GM12878 (cell line): ENCODE data around the gene RBMS3. TPM values are rescaled to one million over a fixed set of nuclear protein-coding genes. Genes with fewer than 3 reads are reported as not detected.
A peak's percentile ranks its signal among the peaks of the same experiment; 100 is the strongest.

Experiments
- ATAC-seq: fragments of 200-7000 bp; cut with Tn5 transposase; 3 replicates; pipeline ENCODE4 v1.9.1; 2020; ENCODE audit warnings: mild to moderate bottlenecking, moderate library complexity
- BruUV-seq: library from RNA; stranded (reverse); fragments of 400-500 nt; replicated peaks from 2 replicates; lab custom pipeline; 2021; lab: Mats Ljungman, UMichigan
- CTCF ChIA-PET: fragments of 300-600 bp; sonication (Branson Sonifier 250); formaldehyde crosslinking; extraction: SDS; loops from one replicate; lab custom pipeline; 2021; ENCODE audit warnings: inconsistent platforms; lab: Yijun Ruan, JAX
- POLR2A ChIA-PET: fragments of 350-600 bp; formaldehyde crosslinking; extraction: SDS; loops from one replicate; lab custom pipeline; 2021; ENCODE audit warnings: inconsistent platforms; lab: Charles Lee
- RAD21 ChIA-PET: fragments of 300-600 bp; sonication (Branson Sonifier 250); formaldehyde crosslinking; loops from one replicate; lab custom pipeline; 2023; ENCODE audit warnings: antibody characterized with exemption; ENCODE audit not compliant: unreplicated experiment; lab: Charles Lee
- SMC1A ChIA-PET: fragments of 300-600 bp; sonication (Branson Sonifier 250); formaldehyde crosslinking; loops from one replicate; lab custom pipeline; 2023; ENCODE audit not compliant: unreplicated experiment, uncharacterized antibody; lab: Charles Lee
- DNase-seq: peaks from one replicate; pipeline ENCODE4 v3.0.0-alpha.2; 2011; ENCODE audit warnings: low read depth, low spot score
- FAIRE-seq: peaks from 3 replicates; lab custom pipeline; 2011; peaks lifted over from hg19 to GRCh38; lab: Jason Lieb, UNC
- H2AFZ ChIP-seq: 2 replicates; pipeline ENCODE4 v1.6.0; 2011; ENCODE audit warnings: low read depth, low read length, control low read depth; ENCODE audit not compliant: control insufficient read depth
- H3K27ac ChIP-seq: 2 replicates; pipeline ENCODE4 v1.5.1; 2011; ENCODE audit warnings: control low read depth; ENCODE audit not compliant: control insufficient read depth, insufficient read depth
- H3K27me3 ChIP-seq, 2 experiments: replicated peaks in 1 of 2; 2 replicates each; pipeline versions ENCODE4 v1.6.0 to v1.6.1; 2011; ENCODE audit warnings: low read length in 1 of 2; ENCODE audit not compliant: control insufficient read depth in 2 of 2, insufficient read depth in 2 of 2
- H3K36me3 ChIP-seq, 2 experiments: 2 replicates each; pipeline ENCODE4 v1.5.1; 2011; ENCODE audit warnings: low read length in 1 of 2; ENCODE audit not compliant: control insufficient read depth in 2 of 2, insufficient read depth in 2 of 2
- H3K4me1 ChIP-seq: 2 replicates; pipeline ENCODE4 v1.6.1; 2011; ENCODE audit warnings: mild to moderate bottlenecking, low read length, moderate library complexity, mixed read lengths; ENCODE audit not compliant: control insufficient read depth, insufficient read depth
- H3K4me2 ChIP-seq: 2 replicates; pipeline ENCODE4 v1.6.0; 2011; ENCODE audit warnings: control low read depth; ENCODE audit not compliant: control insufficient read depth, insufficient read depth
- H3K4me3 ChIP-seq: fragments of 200-600 bp; sonication (generic); 2 replicates; pipeline ENCODE4 v1.5.1; 2016
- H3K79me2 ChIP-seq: 2 replicates; pipeline ENCODE4 v1.6.0; 2011; ENCODE audit warnings: low read length; ENCODE audit not compliant: control insufficient read depth, insufficient read depth
- H3K9ac ChIP-seq: 2 replicates; pipeline ENCODE4 v1.8.0; 2011; ENCODE audit warnings: low read length, control low read depth, mixed read lengths; ENCODE audit not compliant: control insufficient read depth, insufficient read depth
- H3K9me3 ChIP-seq: replicated peaks from 3 replicates; pipeline ENCODE4 v1.5.1; 2011; ENCODE audit warnings: mild to moderate bottlenecking, low read length; ENCODE audit not compliant: control insufficient read depth, insufficient read depth
- H4K20me1 ChIP-seq: 2 replicates; pipeline ENCODE4 v1.6.0; 2011; ENCODE audit not compliant: control insufficient read depth, insufficient read depth
- ATF7 ChIP-seq: fragments of 450-650 bp; IDR thresholded peaks from 2 replicates; pipeline ENCODE4 v1.6.1; 2016; ENCODE audit warnings: low read depth, mild to moderate bottlenecking
- CEBPB ChIP-seq, 2 experiments: fragments of 150-350 bp in 1 of 2; IDR thresholded peaks; 2 replicates each; pipeline ENCODE4 v1.6.1; 2012 to 2014; ENCODE audit warnings: low read depth in 2 of 2, low read length in 2 of 2, borderline replicate concordance in 1 of 2, inconsistent platforms in 1 of 2
- CHD4 ChIP-seq: fragments of 200-600 bp; sonication (generic); IDR thresholded peaks from 2 replicates; pipeline ENCODE4 v1.6.1; 2016; ENCODE audit warnings: mild to moderate bottlenecking
- HCFC1 ChIP-seq: fragments of 150-350 bp; IDR thresholded peaks from 2 replicates; pipeline ENCODE4 v1.6.1; 2014; ENCODE audit warnings: low read length
- JUNB ChIP-seq: IDR thresholded peaks from 2 replicates; pipeline ENCODE4 v1.6.1; 2016; ENCODE audit warnings: antibody characterized with exemption, mild to moderate bottlenecking
- JUND ChIP-seq: IDR thresholded peaks from 2 replicates; pipeline ENCODE4 v1.6.1; 2012; ENCODE audit warnings: low read depth, mild to moderate bottlenecking, low read length, improper control_type of control experiment, moderate library complexity
- NFIC ChIP-seq: IDR thresholded peaks from 2 replicates; pipeline ENCODE4 v1.6.1; 2012; ENCODE audit warnings: low read depth, mild to moderate bottlenecking, inconsistent platforms, low read length, moderate library complexity
- PAX8 ChIP-seq: fragments of 450-650 bp; IDR thresholded peaks from 2 replicates; pipeline ENCODE4 v1.6.1; 2017; ENCODE audit warnings: mild to moderate bottlenecking, moderate library complexity
- RELB ChIP-seq: fragments of 450-650 bp; IDR thresholded peaks from 2 replicates; pipeline ENCODE4 v1.6.1; 2017; ENCODE audit warnings: low read depth, mild to moderate bottlenecking, moderate library complexity
- SMARCA5 ChIP-seq: fragments of 450-650 bp; IDR thresholded peaks from 2 replicates; pipeline ENCODE4 v1.6.1; 2017; ENCODE audit warnings: mild to moderate bottlenecking
- SP1 ChIP-seq: IDR thresholded peaks from one replicate; pipeline ENCODE4 v1.6.1; 2011; ENCODE audit warnings: low read depth, low read length
- ZBTB11 ChIP-seq: fragments of 450-650 bp; formaldehyde crosslinking; IDR thresholded peaks from 2 replicates; pipeline ENCODE4 v1.5.0; 2022; ENCODE audit warnings: mild to moderate bottlenecking, missing genetic modification characterization
- ZBTB4 ChIP-seq: fragments of 450-650 bp; formaldehyde crosslinking; IDR thresholded peaks from 2 replicates; pipeline ENCODE4 v1.4.0; 2022; ENCODE audit warnings: mild to moderate bottlenecking, moderate library complexity
- WGBS: methylation state at CpG from one replicate; pipeline ENCODE4 v1.1.6; 2016; ENCODE audit warnings: low lambda C conversion rate; ENCODE audit not compliant: insufficient replicate concordance, insufficient coverage; ENCODE audit errors: missing lambda C conversion rate; 5-methylcytosine and 5-hydroxymethylcytosine counted together
- in situ Hi-C: fragments of 300-500 bp; cut with MboI; formaldehyde crosslinking; loops from 9 replicates; pipeline ENCODE4 v1.14.3; 2018; ENCODE audit warnings: mixed read lengths
- intact Hi-C: fragments of 100-400 bp; cut with micrococcal nuclease; formaldehyde crosslinking; loops from one replicate; pipeline ENCODE4 v1.14.2; 2022; ENCODE audit not compliant: unreplicated experiment
- polyA plus RNA-seq, 11 experiments: library from polyadenylated mRNA; depleted of rRNA in 4 of 11; unstranded in 6 of 11; stranded (reverse) in 5 of 11; fragments of >200 nt; fragmentation: Nextera tagmentation in 4 of 11; fragmentation: Illumina TruSeq in 1 of 11; extraction: Ambion mirVana in 4 of 11; extraction: Trizol in 1 of 11; gene quantifications; 1 replicate in 1 of 11; 2 replicates in 10 of 11; pipeline versions ENCODE4 v1.2.1 to v1.2.3, GENCODE V29; 2011 to 2016; ENCODE audit warnings: inconsistent platforms in 2 of 11, missing spikeins in 2 of 11, low read depth in 1 of 11
- total RNA-seq, 4 experiments: library from RNA; depleted of rRNA in 3 of 4; stranded (reverse); fragments of >200 nt in 3 of 4; fragmentation: Illumina TruSeq in 1 of 4; extraction: Trizol in 1 of 4; gene quantifications; 2 replicates each; pipeline versions ENCODE4 v1.2.1 to v1.2.3, GENCODE V29; 2013 to 2021

The RBMS3 gene
- total and polyA plus RNA-seq, 10 of the 15 experiments (the other 5 are each of a cell fraction or from before 2014, with no cell fraction given): 0.79 to 4.7 (median 3.1) TPM

GRCh38 chr3:29284497-29284896 lies 3.6 kb downstream of the RBMS3 start:
- no TSS peak for BruUV-seq
- H2AFZ ChIP-seq: no peak overlapping the region
- ATAC-seq (no peak), DNase-seq (no peak), FAIRE-seq (no peak)
- SMC1A ChIA-PET: interaction anchor here (1.0 to 15.7 kb wide), 10 partner anchors 16 to 122 kb away, joined by 3 to 307 read pairs (median 4); no protein-coding TSS in a partner anchor
- H3K9ac ChIP-seq: no peak overlapping the region
- H4K20me1 ChIP-seq: no peaks in the 10 kb centered on the region
- RAD21 ChIA-PET: interaction anchor here (0.7 to 1.7 kb wide), 9 partner anchors 8 to 69 kb away, joined by 3 to 16 read pairs (median 4); no protein-coding TSS in a partner anchor
- H3K9me3 ChIP-seq: no peaks in the 10 kb centered on the region
- CTCF ChIA-PET: interaction anchor here (0.6 to 1.4 kb wide), 3 partner anchors 35 to 47 kb away, joined by 3 to 4 read pairs (median 4); no protein-coding TSS in a partner anchor
- no peak overlapping the region; the same call in 1 of the 2 replicates for H3K27ac ChIP-seq
- WGBS: 50% methylated on average over 2 of the region's 2 CpGs
- H3K4me2 ChIP-seq: 0 out of 2 replicates have a peak overlapping the region, but pooled peaks have one; percentile 7
- peaks cover 17% of the 10 kb centered on the region for H3K79me2 ChIP-seq
- H3K4me1 ChIP-seq: peaks cover 4% of the 10 kb centered on the region
- POLR2A ChIA-PET: interaction anchor here (0.6 to 1.2 kb wide), 4 partner anchors 10 to 49 kb away, joined by 3 read pairs; no protein-coding TSS in a partner anchor
- H3K27me3 ChIP-seq: no peaks in the 10 kb centered on the region
- no peak overlapping the region for H3K4me3 ChIP-seq
- intact Hi-C loops (loop anchor here (5.0 to 10.0 kb wide), 3 partner anchors 143 to 403 kb away; no protein-coding TSS in a partner anchor), in situ Hi-C loops (no loop called here)
- no peaks in the 10 kb centered on the region for H3K36me3 ChIP-seq
- no peak for TF ChIP-seq SMARCA5
- no peak for TF ChIP-seq ZBTB4
- TF ChIP-seq ZBTB11 (CRISPR knock-in tag): no peak
- no peak for TF ChIP-seq CHD4
- TF ChIP-seq RELB: peak; percentile 46
- TF ChIP-seq ATF7: peak; percentile 88
- no peak for TF ChIP-seq PAX8
- peak; percentile 33; the same call in 1 of the 2 replicates for TF ChIP-seq NFIC
- TF ChIP-seq CEBPB (IDR thresholded peaks at IDR 0.05; ENCODE audit: borderline replicate concordance in 1 of 2, low read depth in 2 of 2, low read length in 2 of 2): no peak
- peak; percentile 88 for TF ChIP-seq JUNB
- no peak for TF ChIP-seq HCFC1
- no peak for TF ChIP-seq SP1
- 0 out of 2 replicates have a peak, but pooled peaks have one; percentile 26 for TF ChIP-seq JUND
